Suppressor macrophage (primary cell): ENCODE measurements around the gene ELAVL1.
A peak's percentile ranks its signal among the peaks of the same experiment; 100 is the strongest.
"Not testable (repeated sequence)": the region's sequence is repeated elsewhere in the genome, so short reads cannot be mapped to it uniquely, and the experiment has no call there.

Experiments used
- DNase-seq, 4 experiments: peaks; one replicate each; pipeline ENCODE4 v3.0.0-alpha.2; 2020 to 2022

Gene ELAVL1

GRCh38 chr19:7921302-7921966 lies 84.0 kb downstream of the ELAVL1 start:
- DNase-seq: no peak

- DNase-seq: peak; percentile 96 to 100 (median 99)
These were observed 84.7 kb downstream of the ELAVL1 start for GRCh38 chr19:7920519-7921301.

- peak; percentile 95 to 98 (median 98) for DNase-seq
These were observed 85.6 kb downstream of the ELAVL1 start, which contains the start of gene SNAPC2 for GRCh38 chr19:7919610-7920518. TSS of gene SNAPC2 (plus strand) at chr19:7920338. CDS start at chr19:7920367, 29 bp downstream.

- no peak for DNase-seq
These were observed 86.6 kb downstream of the ELAVL1 start for GRCh38 chr19:7918615-7919421.

- DNase-seq: not testable (repeated sequence)
These were observed 87.3 kb downstream of the ELAVL1 start for GRCh38 chr19:7918062-7918614.

- peak; percentile 62 to 85 (median 68) for DNase-seq
These were observed 88.0 kb downstream of the ELAVL1 start for GRCh38 chr19:7917267-7918061.

- DNase-seq: no peak
These were observed 88.5 kb downstream of the ELAVL1 start for GRCh38 chr19:7916955-7917266.

- DNase-seq: peak; percentile 47 to 86 (median 70)
These were observed 89.1 kb downstream of the ELAVL1 start for GRCh38 chr19:7916103-7916954.

- DNase-seq: no peak
These were observed 90.0 kb downstream of the ELAVL1 start for GRCh38 chr19:7915250-7916102.

GRCh38 chr19:7914598-7915045 lies 90.8 kb downstream of the ELAVL1 start, which contains the start of gene TGFBR3L:
TSS of gene TGFBR3L (plus strand) at chr19:7914830.
- no peak for DNase-seq

- DNase-seq: no peak
These were observed 91.3 kb downstream of the ELAVL1 start for GRCh38 chr19:7914099-7914498.

GRCh38 chr19:7913652-7914051 lies 91.8 kb downstream of the ELAVL1 start:
- DNase-seq: no peak

- DNase-seq: no peak
These were observed 92.5 kb downstream of the ELAVL1 start for GRCh38 chr19:7912697-7913564.

GRCh38 chr19:7912144-7912696 lies 93.2 kb downstream of the ELAVL1 start:
- no peak for DNase-seq

- DNase-seq: no peak
These were observed 93.8 kb downstream of the ELAVL1 start for GRCh38 chr19:7911508-7912143.

GRCh38 chr19:7910321-7911161 lies 94.9 kb downstream of the ELAVL1 start:
- no peak for DNase-seq
